Erythroblast (primary cell): ENCODE measurements around the gene JMJD6.

ENCODE experiments used
- GATA1 ChIP-seq: IDR thresholded peaks from 2 replicates; pipeline ENCODE4 v1.6.1; 2011; ENCODE audit warnings: low read depth, mild to moderate bottlenecking, control low read depth, low read length, moderate library complexity
- POLR2A ChIP-seq: IDR thresholded peaks from 2 replicates; pipeline ENCODE4 v1.6.1; 2011; ENCODE audit warnings: mild to moderate bottlenecking, low read length

- TF ChIP-seq POLR2A (no peak), GATA1 (no peak)
These were observed 701 bp downstream of the JMJD6 start for GRCh38 chr17:76725580-76726230.
